Activated T-helper 1 cell treated with Interleukin-2 at 50 U/mL for 16 hours (primary cell): ENCODE data around the gene BEX3.
"Not testable (repeated sequence)": the region's sequence is repeated elsewhere in the genome, so short reads cannot be mapped to it uniquely, and the experiment has no call there.

Source experiments
- DNase-seq: peaks from one replicate; pipeline ENCODE4 v3.0.0-alpha.2; 2020; ENCODE audit warnings: low read depth

BEX3 gene

DNA sequence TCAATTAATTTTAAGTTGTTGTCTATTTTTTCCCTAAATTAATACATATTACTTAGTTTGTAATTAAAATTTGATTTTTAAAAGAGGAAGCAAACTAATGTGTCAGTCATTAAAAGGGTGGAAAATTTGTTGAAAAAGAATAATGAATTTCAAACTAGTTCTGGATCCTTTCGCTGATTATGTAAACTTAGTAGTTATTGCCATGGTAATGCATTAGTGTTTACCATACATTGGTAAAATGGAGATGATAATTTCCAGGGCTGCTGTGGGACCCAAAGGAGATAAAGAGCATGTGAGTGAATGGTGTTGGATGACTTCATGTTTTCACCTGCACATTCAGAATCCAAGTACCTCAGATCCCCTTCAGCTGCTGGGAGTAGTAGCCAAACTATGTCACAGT is 6.5 kb downstream of the BEX3 start:
- no peak for DNase-seq

DNA sequence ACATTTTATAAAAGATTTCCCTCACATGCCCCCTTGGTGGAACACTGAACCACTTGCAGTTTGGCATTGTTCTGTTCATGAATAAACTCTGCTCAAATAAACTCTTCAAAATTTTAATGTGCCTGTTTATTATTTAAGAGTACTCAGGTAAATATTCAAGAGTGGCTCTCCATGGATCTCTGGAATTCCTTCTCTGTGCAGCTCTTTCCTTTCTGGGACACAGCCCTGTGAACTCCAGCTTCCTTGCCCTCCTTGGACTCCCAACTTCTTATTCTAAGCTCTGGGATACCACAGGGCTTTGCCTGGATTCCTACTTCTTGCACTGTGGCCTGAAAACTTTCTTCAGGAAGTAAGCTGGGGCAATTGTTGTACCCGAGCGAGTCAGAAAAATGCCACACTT is 8.3 kb downstream of the BEX3 start:
- no peak for DNase-seq

DNA sequence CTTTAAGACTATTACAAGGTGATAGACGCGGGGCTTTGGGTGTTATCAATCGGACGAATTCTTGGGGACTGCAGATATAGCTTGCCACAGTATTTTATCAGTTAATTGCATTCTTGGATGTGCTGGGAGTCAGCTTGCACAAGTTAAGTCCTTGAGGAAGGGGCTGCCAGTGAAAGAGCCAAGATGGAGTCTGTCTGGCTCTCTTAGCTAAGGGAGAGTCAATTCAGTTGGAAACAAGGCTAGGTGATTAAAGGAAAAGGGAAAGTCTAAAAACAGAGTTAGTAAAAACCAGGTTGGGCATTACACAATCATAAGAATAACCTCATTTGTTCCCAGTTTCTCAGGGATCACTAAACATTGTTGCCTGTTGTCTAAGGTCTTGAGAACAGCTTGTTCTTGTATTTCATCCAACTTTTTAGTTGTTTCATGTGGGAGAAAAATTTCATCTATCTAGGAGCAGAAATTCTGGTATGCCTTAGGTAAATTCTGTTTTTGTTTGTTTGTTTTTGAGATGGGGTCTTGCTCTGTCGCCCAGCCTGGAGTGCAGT is 9.0 kb downstream of the BEX3 start:
- DNase-seq: not testable (repeated sequence)

DNA sequence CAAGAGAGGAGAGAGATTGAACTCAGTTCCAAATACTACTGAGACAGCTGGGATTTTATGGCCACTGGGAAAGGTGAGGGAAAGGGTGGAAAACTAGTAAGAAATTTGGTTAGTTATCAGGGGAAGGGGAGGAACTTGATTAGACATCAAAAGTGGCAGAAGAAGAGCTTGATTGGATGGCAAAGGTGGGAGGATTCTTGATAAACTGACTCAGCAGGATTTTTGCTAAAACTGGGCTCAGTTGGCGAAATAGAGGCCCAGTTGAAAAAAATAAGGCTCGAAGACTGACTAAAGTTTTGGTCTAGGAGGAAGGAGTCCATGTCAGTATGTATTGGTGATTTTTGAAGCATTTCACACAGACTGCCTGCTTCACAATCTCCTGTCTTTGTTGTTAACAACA is 10.0 kb downstream of the BEX3 start:
- no peak for DNase-seq

DNA sequence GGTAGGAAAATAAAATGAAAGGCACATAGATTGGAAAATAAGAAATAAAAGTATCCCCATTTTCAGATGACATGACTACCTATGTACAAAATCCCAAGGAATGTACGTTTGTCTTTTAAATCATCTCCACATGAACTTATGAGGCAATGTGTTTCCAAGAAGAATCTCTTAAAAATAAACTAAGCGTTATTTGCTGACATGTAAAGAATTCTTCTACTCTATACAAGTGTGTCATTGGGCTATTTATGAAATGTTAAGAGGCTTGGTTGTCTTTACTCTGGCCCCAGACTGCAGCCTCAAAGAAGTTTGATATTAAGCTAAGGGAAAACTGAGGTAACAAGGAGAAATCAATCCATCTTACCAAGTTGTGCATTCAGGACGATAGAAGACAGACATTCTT is 17.1 kb downstream of the BEX3 start:
- DNase-seq: no peak

DNA sequence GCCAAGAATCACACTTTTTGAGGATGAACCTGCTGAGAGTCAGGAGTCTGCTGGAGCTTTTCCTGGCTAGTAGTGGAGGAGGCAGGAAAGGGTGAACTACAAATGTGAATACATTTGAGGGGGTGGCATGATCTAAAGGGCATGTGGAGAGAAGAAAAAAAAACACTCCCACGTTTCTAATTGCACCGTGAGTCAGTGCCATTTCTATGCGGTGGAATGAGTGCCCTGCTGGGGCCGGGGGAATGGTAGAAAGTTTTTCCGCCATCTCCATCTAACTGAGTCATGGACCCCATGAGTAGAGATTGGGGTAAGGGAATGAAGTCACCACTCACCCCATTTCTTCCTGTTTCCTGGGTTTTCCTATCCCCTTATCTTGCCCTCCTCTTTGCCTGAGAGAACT is 19.8 kb downstream of the BEX3 start:
- DNase-seq: no peak

DNA sequence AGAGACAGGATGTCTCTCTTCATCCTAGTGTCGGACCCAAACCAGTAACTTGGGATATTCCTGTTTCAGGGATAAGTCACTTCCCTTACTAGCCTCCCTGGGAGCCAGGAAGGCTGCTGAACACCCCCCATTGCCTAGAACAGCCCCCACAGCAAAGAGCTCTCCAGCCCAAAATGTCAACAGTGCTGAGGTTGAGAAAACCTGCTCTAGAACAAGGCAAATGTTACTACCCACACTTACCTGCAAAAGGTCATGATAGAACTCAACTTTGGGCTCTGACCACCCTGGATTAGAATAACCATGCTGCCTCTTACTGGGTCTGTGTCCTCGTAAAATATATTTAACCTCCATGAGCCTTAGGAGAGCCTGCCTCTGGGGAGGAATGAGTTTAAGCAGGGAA is 20.3 kb downstream of the BEX3 start:
- DNase-seq: no peak

GRCh38 chrX:103397707-103398106 is 21.4 kb downstream of the BEX3 start:
- DNase-seq: no peak

GRCh38 chrX:103398421-103398864 is 22.1 kb downstream of the BEX3 start:
- DNase-seq: no peak

- DNase-seq: no peak
Observed at GRCh38 chrX:103399744-103400143, 23.4 kb downstream of the BEX3 start.

- DNase-seq: no peak
Observed at GRCh38 chrX:103400931-103401330, 24.6 kb downstream of the BEX3 start.

DNA sequence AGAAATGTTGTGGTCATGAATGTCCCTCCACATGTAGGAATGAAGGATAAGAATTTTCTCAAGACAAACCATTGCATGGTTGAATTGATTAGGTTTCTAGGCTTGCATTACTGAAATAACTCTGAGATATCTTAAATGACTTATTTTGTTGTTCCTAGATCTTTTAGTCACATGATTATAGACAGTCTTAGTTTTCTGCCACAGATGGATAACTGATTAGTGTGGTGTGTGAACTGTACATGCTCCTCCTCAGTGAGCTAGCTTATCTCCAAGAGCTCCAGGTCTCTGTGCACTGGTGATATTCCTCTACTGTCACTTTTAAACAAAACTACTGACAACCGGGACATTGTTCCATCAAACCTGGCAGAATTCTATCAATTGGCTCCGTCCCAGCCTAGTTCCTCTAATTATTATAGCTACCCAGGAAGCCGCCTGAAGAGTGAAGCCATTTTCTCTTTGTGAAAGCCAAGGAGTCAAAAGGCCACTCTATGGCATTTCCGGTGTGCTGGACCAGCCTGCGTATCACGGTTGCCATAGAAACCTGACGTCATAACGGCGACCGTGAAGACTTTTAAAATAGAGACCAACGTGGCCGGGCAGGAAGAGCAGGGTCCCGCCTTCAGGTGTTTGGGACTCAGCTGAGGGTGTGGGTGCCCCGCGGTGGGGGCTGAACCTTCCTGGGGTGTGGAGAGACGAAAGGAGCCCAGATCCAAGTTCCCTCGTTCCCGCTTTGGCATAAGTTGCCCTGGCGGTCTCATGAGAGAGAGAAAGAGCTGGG is 28.1 kb downstream of the BEX3 start:
- no peak for DNase-seq

DNA sequence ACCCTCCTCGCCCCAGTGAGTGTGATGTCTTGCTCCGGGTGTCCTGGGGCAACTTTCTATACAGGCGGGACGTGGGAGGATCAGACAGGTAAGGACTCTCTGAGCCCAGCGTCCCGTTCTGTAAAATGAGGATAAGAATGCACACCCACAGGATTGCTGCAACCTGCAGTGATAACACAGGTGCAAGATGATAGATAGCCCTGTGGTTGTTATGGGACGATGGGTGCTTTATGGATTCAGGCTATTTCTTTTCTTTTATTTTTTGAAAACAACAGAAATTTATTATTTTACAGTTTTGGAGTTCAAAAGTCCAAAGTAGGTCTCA is 28.6 kb downstream of the BEX3 start:
- DNase-seq: no peak

- DNase-seq: no peak
Observed at GRCh38 chrX:103406256-103406655, 29.9 kb downstream of the BEX3 start.

- no peak for DNase-seq
Observed at GRCh38 chrX:103407776-103408175, 31.4 kb downstream of the BEX3 start.

GRCh38 chrX:103411721-103412120 is 35.4 kb downstream of the BEX3 start:
- DNase-seq: not testable (repeated sequence)

DNA sequence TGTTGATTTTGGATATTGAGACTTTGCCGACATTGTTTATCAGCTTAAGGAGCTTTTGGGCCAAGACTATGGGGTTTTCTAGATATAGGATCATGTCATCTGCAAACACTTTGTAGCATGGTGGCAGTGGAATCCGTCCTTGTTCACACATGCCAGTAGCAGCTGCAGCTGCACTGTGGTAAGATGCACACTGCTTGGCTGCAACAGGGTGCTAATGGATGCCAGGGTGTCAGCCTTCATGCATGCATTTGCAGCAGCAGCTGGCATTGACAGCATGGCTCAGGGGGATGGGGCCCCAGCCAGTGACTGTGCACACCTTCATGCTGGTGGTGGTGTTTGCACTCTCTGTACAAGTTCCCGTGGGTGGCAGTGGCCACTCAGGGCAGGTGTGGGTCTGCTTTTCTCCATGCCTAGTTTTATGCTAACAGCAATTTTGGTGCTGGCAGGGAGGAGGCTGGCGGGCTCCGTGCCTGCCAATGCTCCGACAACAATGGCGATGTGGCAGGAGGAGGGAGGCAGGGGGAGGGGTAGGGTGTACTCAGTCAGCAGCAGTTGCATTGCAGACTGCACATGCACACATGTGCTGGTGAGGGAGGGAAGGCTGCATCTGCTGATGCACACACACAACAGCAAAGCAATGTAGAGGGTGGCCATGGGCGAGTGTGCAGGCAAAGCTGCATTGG is 37.5 kb downstream of the BEX3 start:
- DNase-seq: no peak

DNA sequence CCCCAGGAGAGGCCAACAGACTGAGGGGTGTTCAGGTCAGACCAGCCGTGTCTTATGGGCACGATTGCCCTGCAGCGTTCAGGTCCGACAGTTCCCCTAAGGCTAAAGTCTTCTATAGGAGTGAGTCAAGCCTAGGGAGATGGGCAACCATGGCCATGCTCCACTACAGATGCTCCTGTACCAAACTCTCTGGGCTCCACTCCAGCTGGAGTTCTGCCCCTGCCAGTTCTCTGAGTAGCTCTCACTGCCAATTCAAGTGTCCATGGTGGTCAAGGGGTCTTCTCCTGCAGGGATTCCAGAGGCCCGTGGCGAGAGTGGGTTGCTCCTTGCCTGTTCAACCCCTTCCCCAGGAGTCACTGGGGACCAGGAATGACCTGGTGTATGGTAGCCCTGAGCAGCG is 38.2 kb downstream of the BEX3 start:
- DNase-seq: no peak

DNA sequence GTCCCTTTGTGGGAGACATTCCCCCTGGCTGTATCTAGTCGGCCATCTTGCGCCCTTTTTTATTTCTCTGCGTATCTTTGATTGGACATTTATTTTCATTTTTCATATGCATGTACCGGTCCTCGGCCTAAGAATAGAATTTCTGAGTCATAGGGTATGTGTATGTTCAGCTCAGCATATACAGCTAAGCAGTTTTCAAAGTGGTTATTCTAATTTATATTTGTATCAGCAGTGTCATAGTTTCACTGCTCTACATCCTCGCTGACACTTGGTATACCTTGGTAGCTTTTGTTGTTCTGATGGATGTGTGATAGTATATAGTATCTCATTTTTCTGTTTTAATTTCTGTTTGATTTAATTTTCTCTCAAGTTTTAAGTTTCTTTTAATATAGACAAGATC is 38.7 kb downstream of the BEX3 start:
- DNase-seq: no peak

DNA sequence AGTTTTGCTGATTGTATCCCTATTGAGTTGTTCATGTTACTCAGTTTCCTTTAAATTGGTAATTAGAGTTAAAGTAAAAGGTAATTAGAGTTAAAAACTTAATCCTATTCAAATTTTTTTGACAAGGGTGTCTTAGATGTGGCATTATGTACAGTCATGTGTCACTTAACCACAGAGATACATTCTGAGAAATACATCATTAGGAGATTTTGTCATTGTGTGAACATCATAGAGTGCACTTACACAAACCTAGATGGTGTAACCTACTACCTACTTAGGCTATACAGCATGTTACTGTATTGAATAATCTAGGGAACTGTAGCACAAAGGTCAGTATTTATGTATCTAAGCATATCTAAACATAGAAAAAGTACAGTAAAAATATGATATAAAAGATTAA is 39.2 kb downstream of the BEX3 start:
- DNase-seq: no peak

DNA sequence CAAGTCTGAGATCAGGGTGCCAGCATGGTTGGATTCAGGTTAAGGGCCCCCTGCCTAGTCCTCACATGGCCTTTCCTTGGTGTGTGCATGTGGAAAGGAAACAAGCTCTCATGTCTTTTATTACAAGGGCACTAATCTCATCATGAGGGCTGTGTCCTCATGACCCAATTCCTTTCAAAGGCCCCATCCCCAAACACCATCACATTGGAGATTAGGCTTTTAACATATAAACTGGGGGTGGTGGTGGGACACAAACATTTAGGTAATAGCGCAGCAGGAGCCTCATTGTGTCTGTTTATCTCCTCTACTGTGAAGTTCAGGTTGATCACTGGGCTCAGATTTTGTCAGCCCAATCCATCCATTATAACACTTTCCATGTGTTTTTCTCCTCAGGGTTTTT is 41.0 kb downstream of the BEX3 start:
- no peak for DNase-seq

GRCh38 chrX:103417933-103418332 is 41.6 kb downstream of the BEX3 start:
- no peak for DNase-seq

DNA sequence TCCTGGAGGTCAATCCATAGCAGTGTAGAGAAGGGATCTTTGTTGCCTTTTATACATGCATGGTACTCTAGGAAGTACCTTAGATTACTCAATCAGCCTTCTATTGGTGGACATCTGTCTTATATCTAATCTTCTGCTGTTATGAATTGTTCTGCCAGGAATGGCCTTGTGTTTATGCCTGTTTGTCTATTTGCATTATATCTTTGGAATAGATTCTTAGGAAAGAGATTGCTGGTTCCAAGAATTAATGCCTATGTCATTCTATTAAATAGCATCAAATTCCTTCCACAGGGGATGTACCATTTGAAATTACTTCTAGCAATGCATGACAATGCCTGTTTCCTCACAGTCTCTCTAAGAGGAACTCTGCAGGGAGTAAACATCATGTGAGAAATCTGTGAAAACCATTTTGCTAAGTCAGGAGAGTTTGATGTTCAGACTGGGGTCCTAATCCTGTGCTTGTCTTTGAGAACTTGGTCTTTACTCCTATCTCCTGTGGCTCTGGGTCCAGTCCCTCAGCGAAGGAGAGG is 42.5 kb downstream of the BEX3 start:
- no peak for DNase-seq
